ENCODE results near the gene VAPB. TPM values are rescaled to one million over a fixed set of nuclear protein-coding genes. Genes with fewer than 3 reads are reported as not detected.

Gene VAPB
- total RNA-seq, 1 donor from 2014 or later, result 55.3 TPM

- Mint-ChIP-seq H3K9me3 (ENCODE audit: low read depth) (no peaks in the 10 kb centered on the region), H3K36me3 (ENCODE audit: low read depth) (peaks cover 17% of the 10 kb centered on the region), H3K4me1 (ENCODE audit: low read depth) (peaks cover 53% of the 10 kb centered on the region), H3K4me3 (ENCODE audit: unreplicated experiment) (no peak overlapping the region), H3K27me3 (ENCODE audit: low read depth) (no peaks in the 10 kb centered on the region), H3K27ac (ENCODE audit: unreplicated experiment) (no peak overlapping the region)
- no peak for TF ChIP-seq CTCF (IDR thresholded peaks at IDR 0.05)
- no peak for DNase-seq (ENCODE audit: low spot score)
Observed at GRCh38 chr20:58344741-58345140, 44.3 kb upstream of the VAPB start.

GRCh38 chr20:58349570-58349969 lies 39.5 kb upstream of the VAPB start:
- no peak for TF ChIP-seq CTCF (IDR thresholded peaks at IDR 0.05)
- Mint-ChIP-seq H3K36me3 (ENCODE audit: low read depth) (peaks cover 32% of the 10 kb centered on the region), H3K4me1 (ENCODE audit: low read depth) (peaks cover 24% of the 10 kb centered on the region), H3K27me3 (ENCODE audit: low read depth) (no peaks in the 10 kb centered on the region), H3K4me3 (ENCODE audit: unreplicated experiment) (no peak overlapping the region), H3K9me3 (ENCODE audit: low read depth) (no peaks in the 10 kb centered on the region), H3K27ac (ENCODE audit: unreplicated experiment) (no peak overlapping the region)
- DNase-seq (ENCODE audit: low spot score), result no peak

GRCh38 chr20:58352468-58352867 lies 36.6 kb upstream of the VAPB start:
- Mint-ChIP-seq H3K4me3 (ENCODE audit: unreplicated experiment) (no peak overlapping the region), H3K9me3 (ENCODE audit: low read depth) (no peaks in the 10 kb centered on the region), H3K27me3 (ENCODE audit: low read depth) (no peaks in the 10 kb centered on the region), H3K27ac (ENCODE audit: unreplicated experiment) (no peak overlapping the region), H3K4me1 (ENCODE audit: low read depth) (peaks cover 20% of the 10 kb centered on the region), H3K36me3 (ENCODE audit: low read depth) (peaks cover 29% of the 10 kb centered on the region)
- no peak for DNase-seq (ENCODE audit: low spot score)
- TF ChIP-seq CTCF (IDR thresholded peaks at IDR 0.05), result no peak

- no peak for DNase-seq (ENCODE audit: low spot score)
- H3K27me3 Mint-ChIP-seq (ENCODE audit: low read depth), result no peaks in the 10 kb centered on the region
- peaks cover 8% of the 10 kb centered on the region for H3K4me1 Mint-ChIP-seq (ENCODE audit: low read depth)
- H3K9me3 Mint-ChIP-seq (ENCODE audit: low read depth), result no peaks in the 10 kb centered on the region
- H3K27ac Mint-ChIP-seq (ENCODE audit: unreplicated experiment), result no peak overlapping the region
- no peak overlapping the region for H3K4me3 Mint-ChIP-seq (ENCODE audit: unreplicated experiment)
- peaks cover 32% of the 10 kb centered on the region for H3K36me3 Mint-ChIP-seq (ENCODE audit: low read depth)
- TF ChIP-seq CTCF (IDR thresholded peaks at IDR 0.05), result no peak
Observed at GRCh38 chr20:58359441-58359840, 29.6 kb upstream of the VAPB start.

GRCh38 chr20:58360936-58361335 lies 28.1 kb upstream of the VAPB start:
- H3K9me3 Mint-ChIP-seq (ENCODE audit: low read depth), result no peaks in the 10 kb centered on the region
- TF ChIP-seq CTCF (IDR thresholded peaks at IDR 0.05), result no peak
- no peak for DNase-seq (ENCODE audit: low spot score)
- peaks cover 9% of the 10 kb centered on the region for H3K4me1 Mint-ChIP-seq (ENCODE audit: low read depth)
- H3K4me3 Mint-ChIP-seq (ENCODE audit: unreplicated experiment), result no peak overlapping the region
- peaks cover 30% of the 10 kb centered on the region for H3K36me3 Mint-ChIP-seq (ENCODE audit: low read depth)
- H3K27ac Mint-ChIP-seq (ENCODE audit: unreplicated experiment), result no peak overlapping the region
- H3K27me3 Mint-ChIP-seq (ENCODE audit: low read depth), result no peaks in the 10 kb centered on the region

Data from chondrocyte (in vitro differentiated cells).